ENCODE measurements around the gene PCGF2. TPM values are rescaled to one million over a fixed set of nuclear protein-coding genes. Genes with fewer than 3 reads are reported as not detected.

PCGF2 gene
- total RNA-seq, 1 experiment from 2014 or later, result 5.0 TPM

DNA sequence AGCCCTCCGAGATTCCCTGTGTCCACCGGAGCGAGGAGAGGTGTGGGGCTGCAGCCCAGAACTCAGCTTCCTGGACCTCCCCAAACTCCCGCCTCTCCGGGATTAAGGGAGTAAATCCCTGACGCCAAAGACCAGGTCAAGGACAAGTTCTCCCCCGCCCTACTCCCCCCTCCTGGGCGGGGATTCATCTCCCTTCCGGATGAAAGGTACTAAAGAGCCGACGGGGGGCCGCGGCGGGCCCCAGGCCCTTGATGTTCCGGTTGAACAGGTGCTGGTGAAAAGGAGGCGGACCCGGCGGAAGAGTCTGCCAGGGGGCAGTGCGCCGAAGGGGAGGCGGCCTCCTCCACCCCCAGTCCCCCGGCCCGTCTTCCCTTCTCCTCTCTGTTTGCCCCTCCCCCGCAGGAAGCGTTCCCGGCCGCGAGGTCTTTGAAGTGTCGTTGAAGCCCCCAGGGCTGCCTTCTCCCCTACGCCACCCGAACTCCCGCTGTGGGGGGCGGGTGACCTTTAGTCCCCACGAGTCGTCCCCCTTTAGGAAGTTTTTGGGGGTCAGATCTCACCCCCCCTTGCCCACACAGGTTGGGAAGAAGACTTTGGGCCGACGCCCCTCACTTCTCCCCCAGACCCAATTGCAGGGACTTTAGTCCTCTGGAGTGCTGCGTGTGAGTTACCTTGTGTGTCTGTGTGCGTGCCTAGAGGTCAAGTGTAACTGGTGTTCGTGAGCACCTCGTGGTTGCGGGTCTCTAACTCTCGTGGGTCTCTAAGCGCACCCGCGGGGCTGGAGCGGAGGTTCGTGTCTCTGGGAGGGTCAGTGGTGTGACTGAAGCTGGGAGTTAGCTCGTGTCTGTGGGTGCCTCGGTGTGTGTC lies 44.2 kb downstream of the PCGF2 start:
- DNase-seq (ENCODE audit: low read depth), result peak; percentile 82

DNA sequence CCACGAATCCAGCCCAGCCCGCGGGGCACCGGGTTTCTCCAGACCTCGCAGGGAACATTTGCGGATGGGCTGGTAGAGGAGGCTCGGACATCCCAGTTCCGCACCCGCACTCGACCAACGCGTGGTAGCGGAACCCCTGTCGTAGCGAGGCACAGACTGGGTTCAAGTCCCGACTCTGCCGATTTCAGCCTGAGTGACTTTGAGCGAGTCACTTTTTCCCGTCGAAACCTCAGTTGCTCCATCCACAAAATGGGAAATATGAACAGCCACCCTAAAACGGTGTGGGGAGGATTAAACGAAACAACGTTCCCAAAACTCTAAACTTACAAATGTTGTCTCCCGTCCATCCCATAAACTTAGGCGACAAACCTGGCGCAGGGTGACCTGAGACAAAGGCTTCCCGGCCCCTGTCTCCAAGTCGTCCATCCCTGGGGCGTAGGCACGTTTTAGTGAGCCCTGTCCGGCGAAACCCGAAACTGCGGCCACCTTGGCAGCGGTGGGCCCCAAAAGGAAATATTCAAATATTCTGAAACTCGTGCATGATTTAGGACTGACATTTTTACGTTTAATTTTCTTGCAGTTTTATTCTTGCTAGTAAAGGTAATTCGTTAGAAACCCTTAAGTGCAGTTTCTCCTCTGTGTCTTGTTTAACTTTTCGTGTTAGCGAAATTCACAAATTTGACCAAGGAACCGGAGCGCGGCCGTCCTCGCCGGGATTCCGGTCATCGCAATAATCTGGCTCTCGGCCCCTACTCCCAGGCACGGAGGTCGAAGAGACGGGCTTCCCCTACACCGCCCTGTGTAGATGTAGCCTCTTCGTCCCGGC lies 45.0 kb downstream of the PCGF2 start:
- peak; percentile 24 for DNase-seq (ENCODE audit: low read depth)

DNA sequence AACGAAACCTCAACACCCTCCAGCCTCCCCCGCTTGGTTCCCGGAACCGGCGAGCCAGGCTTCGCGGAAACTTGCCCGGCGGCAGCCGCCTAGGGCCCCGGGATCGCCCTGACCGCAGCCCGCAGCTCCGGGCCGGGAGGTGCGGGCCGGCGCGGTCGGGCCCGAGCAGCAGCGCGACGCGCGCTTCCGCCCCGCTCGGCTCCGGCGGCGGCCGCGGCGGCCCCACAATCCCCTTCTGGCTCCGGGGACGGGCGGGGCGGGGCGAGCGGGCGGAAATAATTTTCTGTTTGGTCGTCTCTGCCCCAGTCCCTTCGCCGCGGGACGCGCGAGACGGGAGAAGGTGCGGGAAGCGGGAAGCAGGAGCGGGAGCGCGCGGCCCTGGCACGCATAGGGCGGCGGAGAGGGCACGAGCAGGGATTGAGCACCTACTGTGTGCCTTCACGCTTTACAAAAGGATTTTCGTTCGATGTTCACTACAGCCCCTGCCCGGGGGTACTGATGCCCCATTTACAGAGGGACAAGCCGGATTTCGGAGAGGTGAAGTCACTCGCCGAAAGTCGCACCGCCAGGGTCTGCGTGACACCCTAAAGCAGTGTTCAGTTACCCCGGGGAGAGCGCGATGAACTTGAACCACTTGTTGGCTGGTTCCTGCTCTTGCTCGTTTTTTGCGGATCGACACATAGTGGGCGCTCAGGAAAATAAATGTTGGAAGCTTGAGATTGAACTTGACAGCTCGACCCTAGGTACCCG lies 45.8 kb downstream of the PCGF2 start:
- DNase-seq (ENCODE audit: low read depth), result peak; percentile 87

DNA sequence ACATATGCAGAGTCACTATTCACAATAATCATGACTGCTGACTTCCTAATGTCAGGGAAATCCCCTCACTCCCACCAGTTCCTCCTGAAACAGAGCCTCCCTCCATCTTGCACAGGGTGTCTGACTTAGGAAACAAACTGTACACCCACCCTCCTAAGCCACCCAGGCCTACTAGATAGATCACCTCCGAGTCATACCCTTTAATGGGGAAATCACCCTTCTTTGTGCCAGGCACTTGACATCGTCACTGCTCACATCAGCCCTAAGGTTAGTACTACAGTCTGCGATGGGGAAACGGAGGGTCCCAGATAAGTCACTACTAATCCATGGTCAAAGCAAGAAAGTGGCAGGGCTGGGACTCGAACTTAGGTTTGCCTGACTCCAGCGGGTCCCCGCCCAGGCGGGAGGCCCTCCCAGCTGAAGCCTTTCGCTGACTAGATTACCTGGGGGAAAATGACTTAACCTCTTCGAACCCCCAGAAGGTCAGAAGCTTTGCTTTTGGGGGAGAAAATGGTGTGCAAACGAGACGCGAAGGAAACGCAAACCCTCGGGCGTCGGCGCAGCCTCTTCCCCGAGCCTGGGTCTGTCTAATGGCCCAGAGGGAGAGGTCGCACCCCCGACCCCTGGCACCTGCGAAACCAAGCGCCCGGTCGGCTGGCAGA lies 46.5 kb downstream of the PCGF2 start:
- peak; percentile 62 for DNase-seq (ENCODE audit: low read depth)

DNA sequence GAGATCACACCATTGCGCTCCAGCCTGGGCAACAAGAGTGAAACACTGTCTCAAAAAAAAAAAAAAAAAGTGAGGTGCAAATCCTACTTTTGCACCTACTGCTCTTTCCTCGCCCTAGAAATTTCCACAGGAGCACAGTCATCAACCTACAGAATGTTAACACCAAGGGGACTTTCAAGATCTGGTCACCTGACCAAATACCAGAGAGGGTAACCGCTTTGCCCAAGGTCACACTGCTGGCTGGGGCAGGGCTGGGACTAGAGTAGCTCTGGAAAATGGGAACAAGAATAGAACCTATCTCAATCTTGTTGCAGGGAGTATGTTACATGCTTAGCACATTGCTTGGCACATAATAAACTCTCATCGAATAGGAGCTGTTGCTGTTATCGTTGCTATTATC lies 49.4 kb downstream of the PCGF2 start:
- DNase-seq (ENCODE audit: low read depth), result no peak

DNA sequence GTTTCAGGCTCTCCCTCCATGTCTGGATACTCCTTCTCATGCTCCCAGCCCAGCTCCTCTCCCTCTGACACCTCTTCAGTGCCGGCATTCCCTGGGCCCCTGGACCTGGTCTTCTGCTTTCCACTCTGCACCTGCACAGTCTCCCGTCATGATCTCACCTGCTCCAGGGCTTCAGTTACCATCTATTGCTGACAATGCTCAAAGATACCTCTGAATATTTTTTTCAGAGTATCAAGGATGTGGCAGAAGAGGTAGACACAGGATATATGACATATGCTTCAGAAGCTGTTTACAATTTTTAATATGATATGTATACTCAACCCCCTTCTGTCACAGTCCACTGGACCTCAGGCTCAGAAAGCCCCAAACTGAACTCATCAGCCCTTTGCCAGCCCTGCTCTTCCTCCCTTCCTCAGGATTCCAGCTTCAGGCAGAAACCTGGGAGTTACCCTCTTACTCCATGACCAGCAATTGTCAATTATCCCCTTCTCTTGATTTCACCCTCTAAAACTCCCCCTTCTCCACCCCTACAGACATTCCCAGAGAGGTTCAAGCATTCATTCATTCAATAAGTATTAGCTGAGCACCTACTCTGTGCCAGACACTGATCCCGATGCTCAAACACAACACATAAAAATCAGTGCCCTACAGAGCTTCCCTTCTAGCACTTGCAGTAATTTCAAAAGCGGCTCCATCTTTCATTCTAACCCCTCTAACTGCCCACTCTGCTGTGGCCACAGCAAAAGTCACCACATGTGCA lies 50.9 kb downstream of the PCGF2 start:
- DNase-seq (ENCODE audit: low read depth), result no peak

DNA sequence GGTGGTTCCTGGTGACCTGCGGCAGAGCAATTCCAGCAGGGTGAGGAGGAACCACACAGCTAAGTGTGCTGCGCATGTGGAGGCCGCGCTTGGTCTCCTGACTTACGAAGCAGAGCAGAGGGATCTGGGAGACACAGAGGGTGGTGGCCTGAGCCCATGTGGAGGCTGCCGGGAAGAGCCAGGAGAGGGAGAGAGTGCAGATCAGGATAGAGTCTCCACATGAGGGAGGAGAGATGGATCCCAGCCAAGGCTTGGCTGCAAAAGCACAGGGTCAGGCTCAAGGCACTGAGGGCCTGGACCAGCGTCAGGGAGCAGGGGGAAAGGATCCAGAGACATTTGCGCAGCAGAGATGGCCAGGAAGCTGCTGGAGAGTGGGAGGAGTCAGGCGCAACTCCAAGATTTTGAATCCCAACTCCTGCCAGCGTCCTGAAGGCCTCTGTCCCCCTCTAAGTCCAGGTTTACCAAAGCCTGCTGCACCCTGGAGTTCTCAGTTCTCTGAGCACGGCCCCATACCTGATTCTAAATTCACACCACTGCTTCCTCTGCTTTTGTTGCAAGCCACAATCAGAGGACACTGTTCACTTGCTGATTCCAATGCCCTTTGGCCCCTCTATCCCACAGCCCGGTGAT lies 54.3 kb downstream of the PCGF2 start:
- peak; percentile 17 for DNase-seq (ENCODE audit: low read depth)

DNA sequence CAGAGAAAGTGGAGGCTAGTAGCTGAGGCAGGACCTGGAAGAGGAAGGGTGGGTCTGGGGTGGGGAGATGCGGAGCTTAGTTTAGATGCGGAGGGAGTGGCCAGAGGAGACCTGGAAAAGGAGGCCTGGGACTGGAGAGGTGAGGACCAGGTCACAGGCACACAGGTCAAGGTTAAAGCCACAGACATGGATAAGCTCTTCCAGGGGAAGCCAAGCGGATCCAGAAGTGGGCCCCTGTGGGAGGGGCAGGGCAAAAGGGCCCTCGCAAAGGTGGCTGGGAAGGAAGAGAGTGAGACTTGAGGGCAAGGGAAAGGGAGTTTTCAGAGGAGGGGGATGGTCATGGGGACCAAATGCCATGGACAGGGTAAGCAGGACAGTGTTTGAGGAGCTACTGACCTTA lies 57.0 kb downstream of the PCGF2 start:
- DNase-seq (ENCODE audit: low read depth), result no peak

DNA sequence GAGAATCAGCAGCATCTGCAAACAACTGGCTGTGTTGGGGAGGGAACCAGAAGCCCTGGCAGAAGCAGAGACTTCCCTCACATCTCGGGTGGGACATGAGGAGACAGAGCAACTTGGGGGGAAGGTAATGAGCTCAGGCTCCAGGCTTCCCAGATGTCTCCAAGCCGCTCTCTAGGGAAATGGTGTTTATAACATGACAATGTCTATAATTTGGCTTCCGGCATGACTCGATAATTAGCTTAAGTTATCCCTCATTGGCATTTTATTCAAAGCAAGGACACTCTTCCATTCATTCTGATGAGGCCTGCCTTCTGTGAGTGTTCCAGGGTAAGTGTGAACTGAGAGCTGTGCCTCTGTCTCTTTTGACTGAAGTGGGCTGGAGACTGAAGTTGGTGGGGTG lies 57.8 kb downstream of the PCGF2 start:
- DNase-seq (ENCODE audit: low read depth), result no peak

DNA sequence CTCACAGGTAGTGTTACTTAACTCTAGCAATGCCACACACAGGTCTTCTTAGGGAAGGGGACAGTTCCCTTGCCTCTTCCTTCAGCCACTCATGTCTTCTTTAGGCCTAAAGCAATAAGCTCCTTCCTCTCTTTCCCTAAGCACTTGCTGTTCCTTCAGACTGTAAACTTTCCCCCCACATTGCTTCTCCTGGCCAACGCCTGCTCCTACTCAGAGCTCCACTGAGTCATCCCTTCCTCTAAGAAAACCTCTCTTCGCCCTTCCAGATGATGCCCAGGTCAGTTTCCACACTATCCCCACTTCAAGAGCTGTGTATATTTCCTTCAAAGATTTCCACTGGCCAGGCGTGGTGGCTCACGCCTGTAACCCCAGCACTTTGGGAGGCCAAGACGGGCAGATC lies 60.9 kb downstream of the PCGF2 start:
- DNase-seq (ENCODE audit: low read depth), result peak; percentile 62

DNA sequence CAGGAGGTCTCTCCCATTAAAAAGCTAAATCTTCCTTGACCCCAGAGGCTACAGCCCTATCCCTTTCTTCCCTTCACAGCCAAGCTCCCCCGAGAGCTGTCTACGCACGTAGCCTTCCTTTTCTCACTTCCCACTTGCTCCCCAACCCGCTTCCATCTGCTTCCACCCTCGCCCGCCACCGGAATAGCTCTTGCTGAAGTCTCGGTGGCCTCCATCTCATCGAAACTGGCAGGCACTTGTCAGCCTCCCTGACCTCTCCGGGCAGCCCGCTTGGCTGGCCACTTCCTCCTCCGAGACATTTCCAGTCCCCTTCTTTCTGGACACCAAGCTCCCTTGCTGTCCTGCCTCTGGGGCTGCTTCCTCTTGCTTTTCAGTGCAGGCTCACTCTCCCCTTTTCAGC lies 62.6 kb downstream of the PCGF2 start:
- no peak for DNase-seq (ENCODE audit: low read depth)

Other genes with a start within 250 kb of the PCGF2 start
- not detected in 2 replicates for gene SRCIN1, start 142.4 kb downstream of the PCGF2 start, total RNA-seq (2014; rRNA removed; shearing (Covaris generic))
- gene EPOP, start 73.4 kb downstream of the PCGF2 start, total RNA-seq (2014; rRNA removed; shearing (Covaris generic)), result 1.8 and 4.7 TPM in 2 replicates
- gene MLLT6, start 43.1 kb downstream of the PCGF2 start, total RNA-seq (2014; rRNA removed; shearing (Covaris generic)), result 9.7 and 17.0 TPM in 2 replicates
- gene CISD3, start 18.0 kb downstream of the PCGF2 start, total RNA-seq (2014; rRNA removed; shearing (Covaris generic)), result 4.7 and 5.9 TPM in 2 replicates
- gene PSMB3, start 4.4 kb upstream of the PCGF2 start, total RNA-seq (2014; rRNA removed; shearing (Covaris generic)), result 410 and 440 TPM in 2 replicates
- 41.6 and 45.4 TPM in 2 replicates for gene PIP4K2B, start 51.2 kb upstream of the PCGF2 start, total RNA-seq (2014; rRNA removed; shearing (Covaris generic))
- gene CWC25, start 77.0 kb upstream of the PCGF2 start, total RNA-seq (2014; rRNA removed; shearing (Covaris generic)), result 7.8 and 8.9 TPM in 2 replicates
- gene RPL23, start 105.4 kb upstream of the PCGF2 start, total RNA-seq (2014; rRNA removed; shearing (Covaris generic)), result 716 and 785 TPM in 2 replicates
- gene LASP1, start 121.7 kb upstream of the PCGF2 start, total RNA-seq (2014; rRNA removed; shearing (Covaris generic)), result 272 and 294 TPM in 2 replicates
- gene FBXO47, start 219.1 kb upstream of the PCGF2 start, total RNA-seq (2014; rRNA removed; shearing (Covaris generic)), result not detected in 2 replicates

All from M059J (cell line).